Stimulated activated CD8-positive, alpha-beta memory T cell treated with anti-CD3 and anti-CD28 coated beads, Interleukin-12 subunit alpha, Interleukin-12 subunit beta, amount 100 ng/mL, for 24 hours (primary cell): ENCODE measurements around the gene ADTRP.
"Not testable (repeated sequence)": the region's sequence is repeated elsewhere in the genome, so short reads cannot be mapped to it uniquely, and the experiment has no call there.

Source experiments
- DNase-seq: peaks from one replicate; pipeline ENCODE4 v3.0.0-alpha.2; 2020; ENCODE audit errors: extremely low read depth

Gene ADTRP

GRCh38 chr6:11699576-11699975 lies 79.0 kb downstream of the ADTRP start:
- DNase-seq: no peak

GRCh38 chr6:11692451-11693376 lies 85.9 kb downstream of the ADTRP start:
- DNase-seq: no peak

- no peak for DNase-seq
Measured at GRCh38 chr6:11689847-11690246, 88.8 kb downstream of the ADTRP start.

- DNase-seq: not testable (repeated sequence)
Measured at GRCh38 chr6:11689400-11689799, 89.2 kb downstream of the ADTRP start.

GRCh38 chr6:11688425-11688709 lies 90.2 kb downstream of the ADTRP start:
- no peak for DNase-seq

- no peak for DNase-seq
Measured at GRCh38 chr6:11685481-11686093, 93.0 kb downstream of the ADTRP start.

GRCh38 chr6:11684901-11685480 lies 93.6 kb downstream of the ADTRP start:
- no peak for DNase-seq

GRCh38 chr6:11683871-11684270 lies 94.7 kb downstream of the ADTRP start:
- no peak for DNase-seq

GRCh38 chr6:11682561-11682975 lies 96.0 kb downstream of the ADTRP start:
- no peak for DNase-seq

- no peak for DNase-seq
Measured at GRCh38 chr6:11681770-11682169, 96.8 kb downstream of the ADTRP start.

- DNase-seq: no peak
Measured at GRCh38 chr6:11681357-11681756, 97.2 kb downstream of the ADTRP start.

GRCh38 chr6:11680479-11680878 lies 98.1 kb downstream of the ADTRP start:
- DNase-seq: not testable (repeated sequence)

- DNase-seq: no peak
Measured at GRCh38 chr6:11679099-11679498, 99.5 kb downstream of the ADTRP start.

- DNase-seq: no peak
Measured at GRCh38 chr6:11675601-11676000, 103.0 kb downstream of the ADTRP start.

- no peak for DNase-seq
Measured at GRCh38 chr6:11672669-11673068, 105.9 kb downstream of the ADTRP start.

- DNase-seq: no peak
Measured at GRCh38 chr6:11672256-11672655, 106.3 kb downstream of the ADTRP start.

GRCh38 chr6:11669696-11670095 lies 108.9 kb downstream of the ADTRP start:
- DNase-seq: no peak

GRCh38 chr6:11668455-11668854 lies 110.1 kb downstream of the ADTRP start:
- DNase-seq: no peak

- DNase-seq: no peak
Measured at GRCh38 chr6:11667876-11668275, 110.7 kb downstream of the ADTRP start.

GRCh38 chr6:11665604-11666326 lies 112.8 kb downstream of the ADTRP start:
- DNase-seq: no peak
